K562 (cell line): ENCODE results near the gene NRG2. TPM values are rescaled to one million over a fixed set of nuclear protein-coding genes. Genes with fewer than 3 reads are reported as not detected.
A peak's percentile ranks its signal among the peaks of the same experiment; 100 is the strongest.

Experiments
- ATAC-seq: fragments of 200-7000 bp; cut with Tn5 transposase; 3 replicates; pipeline ENCODE4 v1.9.1; 2020; ENCODE audit warnings: moderate library complexity
- BruUV-seq: library from RNA; stranded (reverse); fragments of 400-500 nt; replicated peaks from 2 replicates; lab custom pipeline; 2021; lab: Mats Ljungman, UMichigan
- CTCF ChIA-PET: fragments of 300-600 bp; formaldehyde crosslinking; extraction: SDS; loops from one replicate; lab custom pipeline; 2021; ENCODE audit warnings: low intra/inter-chr PET ratio; lab: Yijun Ruan, JAX
- POLR2A ChIA-PET: fragments of 300-600, 350-650 bp; sonication (Branson Sonifier 250); formaldehyde crosslinking; extraction: SDS; loops from one replicate; lab custom pipeline; 2021; ENCODE audit warnings: antibody characterized with exemption, inconsistent platforms; lab: Yijun Ruan, JAX
- DNase-seq, 4 experiments: peaks; one replicate each; pipeline versions ENCODE4 v3.0.0 to v3.0.0-alpha.2; 2011 to 2018; ENCODE audit warnings: low spot score in 3 of 4, mixed read lengths in 3 of 4; ENCODE audit errors: extremely low read depth in 1 of 4
- FAIRE-seq: peaks from 2 replicates; lab custom pipeline; 2011; peaks lifted over from hg19 to GRCh38; lab: Jason Lieb, UNC
- H2AFZ ChIP-seq: 2 replicates; pipeline ENCODE4 v1.6.0; 2011; ENCODE audit warnings: low read depth, low read length, control low read depth, inconsistent platforms
- H3K27ac ChIP-seq: fragments of 200-600 bp; 3 replicates; pipeline ENCODE4 v1.8.0; 2011; ENCODE audit warnings: low read depth, mild to moderate bottlenecking, control low read depth, inconsistent platforms, low read length, moderate library complexity, mixed read lengths; ENCODE audit errors: extremely low read depth
- H3K27me3 ChIP-seq, 2 experiments: fragments of 300-600 bp in 1 of 2; 2 replicates in 1 of 2; 3 replicates in 1 of 2; pipeline versions ENCODE4 v1.6.0 to v1.8.0; 2011; ENCODE audit warnings: inconsistent platforms in 2 of 2, low read length in 2 of 2, mild to moderate bottlenecking in 1 of 2, mixed read lengths in 1 of 2, moderate library complexity in 1 of 2; ENCODE audit not compliant: control insufficient read depth in 2 of 2, insufficient read depth in 2 of 2
- H3K36me3 ChIP-seq: fragments of 300-600 bp; 3 replicates; pipeline ENCODE4 v1.8.0; 2011; ENCODE audit warnings: mild to moderate bottlenecking, low read length, inconsistent platforms; ENCODE audit not compliant: control insufficient read depth, insufficient read depth
- H3K4me1 ChIP-seq, 2 experiments: fragments of 200-600 bp in 1 of 2; replicated peaks in 1 of 2; 2 replicates in 1 of 2; 3 replicates in 1 of 2; pipeline versions ENCODE4 v1.5.1 to v1.8.0; 2011; ENCODE audit warnings: inconsistent platforms in 2 of 2, low read length in 2 of 2, mild to moderate bottlenecking in 1 of 2, mixed read lengths in 1 of 2, moderate library complexity in 1 of 2; ENCODE audit not compliant: control insufficient read depth in 2 of 2, insufficient read depth in 2 of 2
- H3K4me2 ChIP-seq: 2 replicates; pipeline ENCODE4 v1.6.1; 2011; ENCODE audit warnings: low read length, control low read depth, inconsistent platforms, mixed read lengths; ENCODE audit not compliant: insufficient read depth
- H3K4me3 ChIP-seq: fragments of 200-600 bp; sonication (generic), shearing (Covaris generic); 2 replicates; pipeline ENCODE4 v1.5.1; 2016; ENCODE audit warnings: control low read depth, inconsistent platforms
- H3K79me2 ChIP-seq: fragments of 200-600 bp; 3 replicates; pipeline ENCODE4 v1.8.0; 2011; ENCODE audit warnings: low read length, inconsistent platforms; ENCODE audit not compliant: control insufficient read depth, insufficient read depth
- H3K9ac ChIP-seq, 2 experiments: 2 replicates each; pipeline versions ENCODE4 v1.6.0 to v1.6.1; 2011; ENCODE audit warnings: low read depth in 2 of 2, low read length in 2 of 2, control low read depth in 1 of 2, inconsistent platforms in 1 of 2, mild to moderate bottlenecking in 1 of 2, mixed read lengths in 1 of 2; ENCODE audit not compliant: insufficient read depth in 1 of 2
- H3K9me1 ChIP-seq: one replicate; pipeline ENCODE4 v1.6.0; 2011; ENCODE audit warnings: inconsistent platforms, mild to moderate bottlenecking, low read length, moderate library complexity; ENCODE audit not compliant: control insufficient read depth, insufficient read depth
- H3K9me3 ChIP-seq: replicated peaks from 2 replicates; pipeline ENCODE4 v1.5.1; 2011; ENCODE audit warnings: low read depth, low read length, inconsistent platforms; ENCODE audit not compliant: control insufficient read depth, insufficient read depth
- H4K20me1 ChIP-seq: replicated peaks from 2 replicates; pipeline ENCODE4 v1.6.1; 2011; ENCODE audit warnings: low read length, inconsistent platforms, mixed read lengths; ENCODE audit not compliant: control insufficient read depth, insufficient read depth
- MAFG ChIP-seq: fragments of 450-650 bp; conservative IDR thresholded peaks from 2 replicates; pipeline ENCODE4 v1.6.1; 2016; ENCODE audit warnings: missing genetic modification characterization, missing compliant biosample characterization
- NBN ChIP-seq: fragments of 450-650 bp; IDR thresholded peaks from 2 replicates; pipeline ENCODE4 v1.6.1; 2016; ENCODE audit warnings: low read depth, mild to moderate bottlenecking
- PHF20 ChIP-seq: fragments of 450-650 bp; IDR thresholded peaks from 2 replicates; pipeline ENCODE4 v1.6.1; 2018; ENCODE audit not compliant: partially characterized antibody
- PYGO2 ChIP-seq: fragments of 450-650 bp; IDR thresholded peaks from 2 replicates; pipeline ENCODE4 v1.6.1; 2016; ENCODE audit warnings: mild to moderate bottlenecking, missing genetic modification characterization, moderate library complexity, missing compliant biosample characterization
- SMAD3 ChIP-seq: fragments of 450-650 bp; formaldehyde crosslinking; conservative IDR thresholded peaks from 2 replicates; pipeline ENCODE4 v1.4.0; 2020; ENCODE audit warnings: mild to moderate bottlenecking
- TCF7L2 ChIP-seq: fragments of 150-350 bp; IDR thresholded peaks from 2 replicates; pipeline ENCODE4 v1.6.1; 2016; ENCODE audit warnings: low read depth, mild to moderate bottlenecking, low read length, moderate library complexity
- ZBED1 ChIP-seq: IDR thresholded peaks from 2 replicates; pipeline ENCODE4 v1.6.1; 2014
- ZNF12 ChIP-seq: sonication (generic); formaldehyde crosslinking; IDR thresholded peaks from 2 replicates; pipeline ENCODE4 v1.4.0; 2020; ENCODE audit warnings: mild to moderate bottlenecking, missing genetic modification reagents
- ZNF121 ChIP-seq: sonication (generic); formaldehyde crosslinking; conservative IDR thresholded peaks from 2 replicates; pipeline ENCODE4 v1.8.0; 2022; ENCODE audit warnings: missing genetic modification reagents
- WGBS: fragments of 100-300 bp; shearing (Covaris generic); methylation state at CpG from one replicate; pipeline ENCODE4 v1.1.6; 2016; ENCODE audit warnings: low coverage, mixed read lengths; ENCODE audit not compliant: insufficient coverage; ENCODE audit errors: missing lambda C conversion rate; 5-methylcytosine and 5-hydroxymethylcytosine counted together
- in situ Hi-C: fragments of 300-500 bp; cut with MboI; formaldehyde crosslinking; loops from 4 replicates; pipeline ENCODE4 v1.15.0; 2018; ENCODE audit warnings: inconsistent platforms, mixed read lengths
- intact Hi-C: fragments of 100-400 bp; cut with micrococcal nuclease; formaldehyde crosslinking; loops from 2 replicates; pipeline ENCODE4 v1.14.2; 2022
- polyA plus RNA-seq, 8 experiments: library from polyadenylated mRNA; depleted of rRNA in 4 of 8; stranded (reverse) in 5 of 8; unstranded in 3 of 8; fragments of >200 nt; fragmentation: Nextera tagmentation in 2 of 8; fragmentation: Illumina TruSeq in 1 of 8; extraction: Ambion mirVana in 2 of 8; extraction: Trizol in 1 of 8; gene quantifications; 2 replicates each; pipeline versions ENCODE4 v1.2.1 to v1.2.3, GENCODE V29; 2011 to 2014; ENCODE audit warnings: inconsistent platforms in 1 of 8, missing spikeins in 1 of 8
- total RNA-seq, 7 experiments: library from RNA; depleted of rRNA in 6 of 7; stranded (reverse); fragments of >200 nt in 6 of 7; fragmentation: Illumina TruSeq in 2 of 7; extraction: Trizol in 2 of 7; gene quantifications; 2 replicates each; pipeline versions ENCODE4 v1.2.1 to v1.2.3, GENCODE V29; 2011 to 2021; ENCODE audit warnings: low replicate concordance in 1 of 7
- TF ChIP-seq, protein P1 (sequence below): fragments of 450-650 bp; IDR thresholded peaks from 2 replicates; pipeline ENCODE4 v1.7.0; 2016; ENCODE audit warnings: borderline replicate concordance
- TF ChIP-seq, protein P2 (sequence below): IDR thresholded peaks from 2 replicates; pipeline ENCODE4 v1.6.1; 2011; ENCODE audit warnings: borderline replicate concordance, low read depth, mild to moderate bottlenecking, moderate library complexity, low read length; ENCODE audit not compliant: insufficient read depth, poor library complexity, severe bottlenecking
- TF ChIP-seq, protein P3 (sequence below): fragments of 450-650 bp; IDR thresholded peaks from 2 replicates; pipeline ENCODE4 v1.6.1; 2016; ENCODE audit warnings: mild to moderate bottlenecking
- TF ChIP-seq, protein P4 (sequence below): fragments of 250-450 bp; sonication (Bioruptor Pico); IDR thresholded peaks from 2 replicates; pipeline ENCODE4 v1.8.0; 2021; ENCODE audit warnings: borderline replicate concordance, mild to moderate bottlenecking, moderate library complexity; ENCODE audit not compliant: poor library complexity, severe bottlenecking

Gene NRG2
- total and polyA plus RNA-seq, 9 of the 15 experiments (the other 6 are each of a cell fraction or from before 2014, with no cell fraction given), result not detected

DNA sequence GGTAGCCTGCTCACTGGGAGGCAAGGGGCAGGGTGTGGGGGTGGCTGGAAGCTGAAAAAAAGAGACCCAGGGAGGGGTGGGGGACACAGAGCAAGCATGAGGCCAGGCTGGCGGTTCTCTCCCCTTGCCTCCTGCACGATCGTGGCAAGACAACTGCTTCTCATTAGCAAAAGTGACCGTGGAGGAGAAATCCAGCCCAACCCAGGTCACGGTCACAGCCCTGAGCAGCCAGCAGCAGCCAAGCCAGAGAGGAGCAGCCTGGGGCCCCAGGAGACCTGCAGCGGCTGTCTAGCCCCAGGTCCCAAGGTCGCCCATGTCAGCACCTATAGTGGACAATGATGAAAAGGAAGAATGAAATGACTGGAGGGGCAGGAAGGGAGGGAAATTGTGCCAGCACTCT, 89.1 kb downstream of the NRG2 start:
- CTCF ChIA-PET, result interaction anchor here (1.0 kb wide), 1 partner anchor 167 kb away, joined by 4 read pairs; no protein-coding TSS in a partner anchor
- no peak overlapping the region for H2AFZ ChIP-seq
- POLR2A ChIA-PET, result no interaction called here
- no peak for ATAC-seq
- peak in 1 of 4 experiments; percentile 3 for DNase-seq
- intact Hi-C loops, result no loop called here
- H3K9me3 ChIP-seq, result no peaks in the 10 kb centered on the region
- no peaks in the 10 kb centered on the region for H3K36me3 ChIP-seq
- WGBS, result 2% methylated on average over 6 of the region's 7 CpGs
- in situ Hi-C loops, result no loop called here
- no peaks in the 10 kb centered on the region for H3K79me2 ChIP-seq
- no peak overlapping the region for H3K9ac ChIP-seq
- no peak for TF ChIP-seq MAFG (tag)
- TF ChIP-seq ZNF12 (CRISPR knock-in tag), result no peak
- TF ChIP-seq PHF20, result no peak
- TF ChIP-seq SMAD3 (CRISPR knock-in tag), result no peak
- TF ChIP-seq, protein P1, sequence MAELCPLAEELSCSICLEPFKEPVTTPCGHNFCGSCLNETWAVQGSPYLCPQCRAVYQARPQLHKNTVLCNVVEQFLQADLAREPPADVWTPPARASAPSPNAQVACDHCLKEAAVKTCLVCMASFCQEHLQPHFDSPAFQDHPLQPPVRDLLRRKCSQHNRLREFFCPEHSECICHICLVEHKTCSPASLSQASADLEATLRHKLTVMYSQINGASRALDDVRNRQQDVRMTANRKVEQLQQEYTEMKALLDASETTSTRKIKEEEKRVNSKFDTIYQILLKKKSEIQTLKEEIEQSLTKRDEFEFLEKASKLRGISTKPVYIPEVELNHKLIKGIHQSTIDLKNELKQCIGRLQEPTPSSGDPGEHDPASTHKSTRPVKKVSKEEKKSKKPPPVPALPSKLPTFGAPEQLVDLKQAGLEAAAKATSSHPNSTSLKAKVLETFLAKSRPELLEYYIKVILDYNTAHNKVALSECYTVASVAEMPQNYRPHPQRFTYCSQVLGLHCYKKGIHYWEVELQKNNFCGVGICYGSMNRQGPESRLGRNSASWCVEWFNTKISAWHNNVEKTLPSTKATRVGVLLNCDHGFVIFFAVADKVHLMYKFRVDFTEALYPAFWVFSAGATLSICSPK, result no peak
- TF ChIP-seq, protein P2, sequence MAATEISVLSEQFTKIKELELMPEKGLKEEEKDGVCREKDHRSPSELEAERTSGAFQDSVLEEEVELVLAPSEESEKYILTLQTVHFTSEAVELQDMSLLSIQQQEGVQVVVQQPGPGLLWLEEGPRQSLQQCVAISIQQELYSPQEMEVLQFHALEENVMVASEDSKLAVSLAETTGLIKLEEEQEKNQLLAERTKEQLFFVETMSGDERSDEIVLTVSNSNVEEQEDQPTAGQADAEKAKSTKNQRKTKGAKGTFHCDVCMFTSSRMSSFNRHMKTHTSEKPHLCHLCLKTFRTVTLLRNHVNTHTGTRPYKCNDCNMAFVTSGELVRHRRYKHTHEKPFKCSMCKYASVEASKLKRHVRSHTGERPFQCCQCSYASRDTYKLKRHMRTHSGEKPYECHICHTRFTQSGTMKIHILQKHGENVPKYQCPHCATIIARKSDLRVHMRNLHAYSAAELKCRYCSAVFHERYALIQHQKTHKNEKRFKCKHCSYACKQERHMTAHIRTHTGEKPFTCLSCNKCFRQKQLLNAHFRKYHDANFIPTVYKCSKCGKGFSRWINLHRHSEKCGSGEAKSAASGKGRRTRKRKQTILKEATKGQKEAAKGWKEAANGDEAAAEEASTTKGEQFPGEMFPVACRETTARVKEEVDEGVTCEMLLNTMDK, result no peak
- TF ChIP-seq ZNF121 (CRISPR knock-in tag), result no peak
- TF ChIP-seq TCF7L2, result no peak
- TF ChIP-seq NBN, result no peak
- no peak for TF ChIP-seq PYGO2
- TF ChIP-seq, protein P3, sequence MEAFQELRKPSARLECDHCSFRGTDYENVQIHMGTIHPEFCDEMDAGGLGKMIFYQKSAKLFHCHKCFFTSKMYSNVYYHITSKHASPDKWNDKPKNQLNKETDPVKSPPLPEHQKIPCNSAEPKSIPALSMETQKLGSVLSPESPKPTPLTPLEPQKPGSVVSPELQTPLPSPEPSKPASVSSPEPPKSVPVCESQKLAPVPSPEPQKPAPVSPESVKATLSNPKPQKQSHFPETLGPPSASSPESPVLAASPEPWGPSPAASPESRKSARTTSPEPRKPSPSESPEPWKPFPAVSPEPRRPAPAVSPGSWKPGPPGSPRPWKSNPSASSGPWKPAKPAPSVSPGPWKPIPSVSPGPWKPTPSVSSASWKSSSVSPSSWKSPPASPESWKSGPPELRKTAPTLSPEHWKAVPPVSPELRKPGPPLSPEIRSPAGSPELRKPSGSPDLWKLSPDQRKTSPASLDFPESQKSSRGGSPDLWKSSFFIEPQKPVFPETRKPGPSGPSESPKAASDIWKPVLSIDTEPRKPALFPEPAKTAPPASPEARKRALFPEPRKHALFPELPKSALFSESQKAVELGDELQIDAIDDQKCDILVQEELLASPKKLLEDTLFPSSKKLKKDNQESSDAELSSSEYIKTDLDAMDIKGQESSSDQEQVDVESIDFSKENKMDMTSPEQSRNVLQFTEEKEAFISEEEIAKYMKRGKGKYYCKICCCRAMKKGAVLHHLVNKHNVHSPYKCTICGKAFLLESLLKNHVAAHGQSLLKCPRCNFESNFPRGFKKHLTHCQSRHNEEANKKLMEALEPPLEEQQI, result no peak
- TF ChIP-seq ZBED1, result no peak
- TF ChIP-seq, protein P4, sequence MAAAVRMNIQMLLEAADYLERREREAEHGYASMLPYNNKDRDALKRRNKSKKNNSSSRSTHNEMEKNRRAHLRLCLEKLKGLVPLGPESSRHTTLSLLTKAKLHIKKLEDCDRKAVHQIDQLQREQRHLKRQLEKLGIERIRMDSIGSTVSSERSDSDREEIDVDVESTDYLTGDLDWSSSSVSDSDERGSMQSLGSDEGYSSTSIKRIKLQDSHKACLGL (CRISPR knock-in tag), result no peak
- BruUV-seq, result no TSS peak
- no peak overlapping the region for H3K4me3 ChIP-seq
- H3K9me1 ChIP-seq, result peaks cover 2% of the 10 kb centered on the region
- no peak for FAIRE-seq
- H3K27ac ChIP-seq, result no peak overlapping the region
- no peaks in the 10 kb centered on the region; a peak in 1 of 5 replicates for H3K4me1 ChIP-seq
- H3K27me3 ChIP-seq, result peaks cover 0 to 51% of the 10 kb centered on the region in 2 experiments; a peak in 4 of 5 replicates
- no peak overlapping the region for H3K4me2 ChIP-seq
- 0 out of 2 replicates have a peak, but pooled peaks cover 4% of the 10 kb centered on the region for H4K20me1 ChIP-seq
